K562 (cell line): Measurements from ENCODE around the gene ZNF641. TPM values are rescaled to one million over a fixed set of nuclear protein-coding genes. Genes with fewer than 3 reads are reported as not detected.

ENCODE experiments used
- ARID2 ChIP-seq: fragments of 450-650 bp; IDR thresholded peaks from 2 replicates; pipeline ENCODE4 v1.6.1; 2017; ENCODE audit warnings: antibody characterized with exemption, mild to moderate bottlenecking
- ARNT ChIP-seq, 2 experiments: fragments of 450-650 bp; IDR thresholded peaks; 2 replicates each; pipeline ENCODE4 v1.6.1; 2016; ENCODE audit warnings: mild to moderate bottlenecking in 1 of 2
- ERF ChIP-seq: fragments of 450-650 bp; formaldehyde crosslinking; IDR thresholded peaks from 2 replicates; pipeline ENCODE4 v1.4.0; 2020; ENCODE audit warnings: mild to moderate bottlenecking, mixed read lengths
- HBP1 ChIP-seq: fragments of 450-650 bp; formaldehyde crosslinking; IDR thresholded peaks from 2 replicates; pipeline ENCODE4 v1.4.0; 2022; ENCODE audit warnings: missing genetic modification characterization
- HNRNPL ChIP-seq: fragments of 200-400 bp; formaldehyde crosslinking; IDR thresholded peaks from 2 replicates; pipeline ENCODE4 v1.6.1; 2017; ENCODE audit warnings: low read depth, mild to moderate bottlenecking, low read length
- HSF4 ChIP-seq: fragments of 250-450 bp; sonication (Bioruptor Pico); IDR thresholded peaks from 2 replicates; pipeline ENCODE4 v2.1.2; 2022; ENCODE audit warnings: mild to moderate bottlenecking, moderate library complexity, borderline replicate concordance
- PHF8 ChIP-seq: fragments of 200-600 bp; sonication (generic); IDR thresholded peaks from 2 replicates; pipeline ENCODE4 v1.6.1; 2012; ENCODE audit warnings: mixed run types, mild to moderate bottlenecking, inconsistent platforms, low read length, moderate library complexity, borderline replicate concordance
- POLR2AphosphoS2 ChIP-seq: IDR thresholded peaks from 2 replicates; pipeline ENCODE4 v1.6.1; 2012; ENCODE audit warnings: low read length, improper control_type of control experiment
- PRDM10 ChIP-seq: fragments of 450-650 bp; IDR thresholded peaks from 2 replicates; pipeline ENCODE4 v1.6.1; 2018; ENCODE audit not compliant: partially characterized antibody
- RBM25 ChIP-seq: fragments of 200-400 bp; formaldehyde crosslinking; IDR thresholded peaks from 2 replicates; pipeline ENCODE4 v1.6.1; 2018; ENCODE audit warnings: low read length, low read depth, moderate library complexity; ENCODE audit not compliant: severe bottlenecking
- SFPQ ChIP-seq: fragments of 200-400 bp; formaldehyde crosslinking; IDR thresholded peaks from 2 replicates; pipeline ENCODE4 v1.6.1; 2017; ENCODE audit warnings: mild to moderate bottlenecking, low read depth, low read length, moderate library complexity
- SREBF1 ChIP-seq: fragments of 150-350 bp; IDR thresholded peaks from 2 replicates; pipeline ENCODE4 v1.6.1; 2014; ENCODE audit warnings: antibody characterized with exemption, low read depth, low read length, borderline replicate concordance
- USF1 ChIP-seq: sonication (generic); formaldehyde crosslinking; IDR thresholded peaks from 2 replicates; pipeline ENCODE4 v1.9.0; 2022; ENCODE audit warnings: mild to moderate bottlenecking, missing genetic modification reagents
- YY1 ChIP-seq, 3 experiments: IDR thresholded peaks; 2 replicates each; pipeline ENCODE4 v1.6.1; 2011; ENCODE audit warnings: low read length in 2 of 3, mild to moderate bottlenecking in 2 of 3, moderate library complexity in 2 of 3, borderline replicate concordance in 1 of 3, control low read depth in 1 of 3, low read depth in 1 of 3; ENCODE audit not compliant: insufficient read depth in 3 of 3, insufficient replicate concordance in 2 of 3, control insufficient read depth in 1 of 3, insufficient read length in 1 of 3; ENCODE audit errors: extremely low read depth in 1 of 3
- ZNF232 ChIP-seq: sonication (generic); formaldehyde crosslinking; IDR thresholded peaks from 2 replicates; pipeline ENCODE4 v1.8.0; 2022; ENCODE audit warnings: mild to moderate bottlenecking, missing genetic modification reagents
- ZNF277 ChIP-seq: fragments of 250-450 bp; sonication (Bioruptor Pico); IDR thresholded peaks from 2 replicates; pipeline ENCODE4 v1.8.0; 2022; ENCODE audit warnings: inconsistent platforms, mild to moderate bottlenecking, moderate library complexity, borderline replicate concordance
- ZNF408 ChIP-seq: fragments of 250-450 bp; sonication (Bioruptor Pico); IDR thresholded peaks from 2 replicates; pipeline ENCODE4 v1.4.0; 2020; ENCODE audit warnings: low read depth, mild to moderate bottlenecking, moderate library complexity
- ZNF584 ChIP-seq: fragments of 200-800 bp; sonication (Bioruptor generic); IDR thresholded peaks from 2 replicates; pipeline ENCODE4 v1.6.1; 2016; ENCODE audit warnings: low read depth, mild to moderate bottlenecking, missing genetic modification characterization, missing compliant biosample characterization
- polyA plus RNA-seq, 8 experiments: library from polyadenylated mRNA; depleted of rRNA in 4 of 8; stranded (reverse) in 5 of 8; unstranded in 3 of 8; fragments of >200 nt; fragmentation: Nextera tagmentation in 2 of 8; fragmentation: Illumina TruSeq in 1 of 8; extraction: Ambion mirVana in 2 of 8; extraction: Trizol in 1 of 8; gene quantifications; 2 replicates each; pipeline versions ENCODE4 v1.2.1 to v1.2.3, GENCODE V29; 2011 to 2014; ENCODE audit warnings: inconsistent platforms in 1 of 8, missing spikeins in 1 of 8
- total RNA-seq, 7 experiments: library from RNA; depleted of rRNA in 6 of 7; stranded (reverse); fragments of >200 nt in 6 of 7; fragmentation: Illumina TruSeq in 2 of 7; extraction: Trizol in 2 of 7; gene quantifications; 2 replicates each; pipeline versions ENCODE4 v1.2.1 to v1.2.3, GENCODE V29; 2011 to 2021; ENCODE audit warnings: low replicate concordance in 1 of 7

Gene ZNF641
- total and polyA plus RNA-seq, 9 of the 15 experiments (the other 6 are each of a cell fraction or from before 2014, with no cell fraction given) = 2.5 to 15.6 (median 9.2) TPM

GRCh38 chr12:48311313-48311712 lies 39.4 kb downstream of the ZNF641 start (continued):
- TF ChIP-seq USF1 (CRISPR knock-in tag) (no peak), POLR2AphosphoS2 (no peak), PRDM10 (no peak), ZNF584 (CRISPR knock-in tag) (0 out of 2 replicates have a peak, but pooled peaks have one; percentile 35), HSF4 (CRISPR knock-in tag) (no peak), RBM25 (no peak), ZNF232 (CRISPR knock-in tag) (no peak), ERF (CRISPR knock-in tag) (no peak), PHF8 (no peak), ZNF277 (no peak), ARID2 (no peak), ARNT (IDR thresholded peaks at IDR 0.05) (no peak), ZNF408 (CRISPR knock-in tag) (no peak), HBP1 (CRISPR knock-in tag) (no peak), SFPQ (no peak), YY1 (IDR thresholded peaks at IDR 0.05; ENCODE audit: borderline replicate concordance in 1 of 3, control insufficient read depth in 1 of 3, extremely low read depth in 1 of 3, insufficient read depth in 3 of 3, insufficient read length in 1 of 3, insufficient replicate concordance in 2 of 3, low read depth in 1 of 3, low read length in 2 of 3) (no peak), SREBF1 (no peak), HNRNPL (no peak)
